H9 (cell line): ENCODE results near the gene ADORA3. TPM values are rescaled to one million over a fixed set of nuclear protein-coding genes. Genes with fewer than 3 reads are reported as not detected.
A peak's percentile ranks its signal among the peaks of the same experiment; 100 is the strongest.

Experiments used
- DNase-seq: peaks from one replicate; pipeline ENCODE4 v3.0.0-alpha.2; 2017
- H2AFZ ChIP-seq: one replicate; pipeline ENCODE4 v1.6.1; 2013; ENCODE audit warnings: mild to moderate bottlenecking, low read length, control low read depth, moderate library complexity
- H2AK5ac ChIP-seq: 2 replicates; pipeline ENCODE4 v1.6.1; 2013; ENCODE audit warnings: low read length, control low read depth, mixed read lengths; ENCODE audit not compliant: insufficient read length
- H2BK120ac ChIP-seq: one replicate; pipeline ENCODE4 v1.6.1; 2013; ENCODE audit warnings: low read depth, mild to moderate bottlenecking, low read length, control low read depth, inconsistent platforms; ENCODE audit not compliant: poor library complexity, severe bottlenecking
- H2BK12ac ChIP-seq: 2 replicates; pipeline ENCODE4 v1.6.1; 2013; ENCODE audit warnings: low read length, control low read depth, mixed read lengths, low read depth; ENCODE audit not compliant: insufficient read length
- H2BK15ac ChIP-seq: 2 replicates; pipeline ENCODE4 v1.6.1; 2013; ENCODE audit warnings: low read depth, low read length, control low read depth
- H2BK20ac ChIP-seq: one replicate; pipeline ENCODE4 v1.6.1; 2013; ENCODE audit warnings: low read depth, mild to moderate bottlenecking, low read length, control low read depth, inconsistent platforms; ENCODE audit not compliant: poor library complexity, severe bottlenecking
- H2BK5ac ChIP-seq: 2 replicates; pipeline ENCODE4 v1.6.1; 2013; ENCODE audit warnings: low read length, control low read depth, mixed read lengths; ENCODE audit not compliant: insufficient read length
- H3K14ac ChIP-seq: 2 replicates; pipeline ENCODE4 v1.6.1; 2013; ENCODE audit warnings: low read length, control low read depth; ENCODE audit not compliant: insufficient read depth
- H3K18ac ChIP-seq: 2 replicates; pipeline ENCODE4 v1.6.1; 2013; ENCODE audit warnings: low read depth, mild to moderate bottlenecking, mixed read lengths, low read length, control low read depth; ENCODE audit not compliant: insufficient read length
- H3K23ac ChIP-seq: 2 replicates; pipeline ENCODE4 v1.6.1; 2013; ENCODE audit warnings: low read length, control low read depth, mixed read lengths, low read depth; ENCODE audit not compliant: insufficient read length
- H3K23me2 ChIP-seq: 2 replicates; pipeline ENCODE4 v1.6.1; 2013; ENCODE audit warnings: low read depth, mild to moderate bottlenecking, mixed read lengths, low read length, control low read depth; ENCODE audit not compliant: insufficient read length, poor library complexity, severe bottlenecking
- H3K27ac ChIP-seq: 2 replicates; pipeline ENCODE4 v1.5.1; 2013; ENCODE audit warnings: low read length, control low read depth, mixed read lengths, low read depth; ENCODE audit not compliant: insufficient read length
- H3K27me3 ChIP-seq: 2 replicates; pipeline ENCODE4 v1.6.1; 2013; ENCODE audit warnings: low read length, control low read depth, inconsistent platforms; ENCODE audit not compliant: insufficient read depth
- H3K4ac ChIP-seq: 2 replicates; pipeline ENCODE4 v1.6.1; 2013; ENCODE audit warnings: low read depth, mild to moderate bottlenecking, control low read depth, inconsistent platforms, low read length, moderate library complexity
- H3K4me1 ChIP-seq: 2 replicates; pipeline ENCODE4 v1.6.1; 2013; ENCODE audit warnings: low read length, control low read depth, inconsistent platforms; ENCODE audit not compliant: insufficient read depth
- H3K4me2 ChIP-seq: 2 replicates; pipeline ENCODE4 v1.6.1; 2013; ENCODE audit warnings: low read length, control low read depth, mixed read lengths; ENCODE audit not compliant: insufficient read length, insufficient read depth
- H3K56ac ChIP-seq: 2 replicates; pipeline ENCODE4 v1.6.1; 2013; ENCODE audit warnings: low read depth, mild to moderate bottlenecking, mixed read lengths, low read length, control low read depth; ENCODE audit not compliant: insufficient read length
- H3K79me1 ChIP-seq: 2 replicates; pipeline ENCODE4 v1.6.1; 2013; ENCODE audit warnings: low read depth, mild to moderate bottlenecking, moderate library complexity, low read length, control low read depth, inconsistent platforms; ENCODE audit not compliant: insufficient read depth, poor library complexity, severe bottlenecking
- H3K79me2 ChIP-seq: 2 replicates; pipeline ENCODE4 v1.6.1; 2013; ENCODE audit warnings: low read length, control low read depth, inconsistent platforms; ENCODE audit not compliant: insufficient read depth
- H3K9ac ChIP-seq: 2 replicates; pipeline ENCODE4 v1.6.1; 2013; ENCODE audit warnings: low read length, control low read depth, mixed read lengths; ENCODE audit not compliant: insufficient read length; ENCODE audit errors: extremely low read depth
- H3K9me3 ChIP-seq: one replicate; pipeline ENCODE4 v1.6.1; 2013; ENCODE audit warnings: low read depth, low read length, inconsistent platforms; ENCODE audit not compliant: control insufficient read depth
- H3T11ph ChIP-seq: one replicate; pipeline ENCODE4 v1.6.1; 2013; ENCODE audit warnings: mild to moderate bottlenecking, low read length, control low read depth, inconsistent platforms
- H4K20me1 ChIP-seq: one replicate; pipeline ENCODE4 v1.6.1; 2013; ENCODE audit not compliant: control insufficient read depth, insufficient read length, insufficient read depth
- H4K5ac ChIP-seq: 2 replicates; pipeline ENCODE4 v1.6.1; 2013; ENCODE audit warnings: low read depth, mild to moderate bottlenecking, mixed read lengths, low read length, control low read depth; ENCODE audit not compliant: insufficient read length
- H4K8ac ChIP-seq: replicated peaks from 2 replicates; pipeline ENCODE4 v1.6.1; 2013; ENCODE audit warnings: low read length, control low read depth, mixed read lengths, low read depth; ENCODE audit not compliant: insufficient read length
- H4K91ac ChIP-seq: 2 replicates; pipeline ENCODE4 v1.6.1; 2013; ENCODE audit warnings: low read depth, mild to moderate bottlenecking, moderate library complexity, mixed read lengths, low read length, control low read depth; ENCODE audit not compliant: insufficient read length
- H3K27ac Mint-ChIP-seq, 3 experiments: 2 replicates in 2 of 3; 3 replicates in 1 of 3; pipeline ENCODE4 v1.8.0; 2020 to 2021; ENCODE audit warnings: mixed read lengths in 3 of 3, mild to moderate bottlenecking in 1 of 3, moderate library complexity in 1 of 3
- H3K27me3 Mint-ChIP-seq: 2 replicates; pipeline ENCODE4 v1.8.0; 2021; ENCODE audit warnings: low read depth, mild to moderate bottlenecking, moderate library complexity, mixed read lengths
- H3K36me3 Mint-ChIP-seq, 3 experiments: 2 replicates in 2 of 3; 3 replicates in 1 of 3; pipeline ENCODE4 v1.8.0; 2020 to 2021; ENCODE audit warnings: low read depth in 3 of 3, mixed read lengths in 3 of 3; ENCODE audit not compliant: insufficient read depth in 1 of 3
- H3K4me1 Mint-ChIP-seq, 2 experiments: 2 replicates each; pipeline ENCODE4 v1.8.0; 2020; ENCODE audit warnings: mixed read lengths in 2 of 2
- H3K4me3 Mint-ChIP-seq, 2 experiments: 2 replicates in 1 of 2; 3 replicates in 1 of 2; pipeline ENCODE4 v1.8.0; 2020 to 2021; ENCODE audit warnings: mild to moderate bottlenecking in 2 of 2, mixed read lengths in 2 of 2, moderate library complexity in 1 of 2
- H3K9me3 Mint-ChIP-seq, 2 experiments: 2 replicates in 1 of 2; 3 replicates in 1 of 2; pipeline ENCODE4 v1.8.0; 2020; ENCODE audit warnings: mild to moderate bottlenecking in 2 of 2, mixed read lengths in 2 of 2, moderate library complexity in 1 of 2
- WGBS: extraction: QIAGEN DNeasy Blood & Tissue Kit; methylation state at CpG from one replicate; pipeline ENCODE4 v1.1.7; 2013; ENCODE audit warnings: missing lambda C conversion rate, low lambda C conversion rate, mixed read lengths; ENCODE audit not compliant: insufficient read length; ENCODE audit errors: extremely low coverage; 5-methylcytosine and 5-hydroxymethylcytosine counted together
- total RNA-seq: library from RNA; stranded (reverse); gene quantifications from 2 replicates; pipeline ENCODE4 v1.2.1, GENCODE V29; 2021
- TF ChIP-seq, protein P1 (sequence below): fragments of 200-600 bp; sonication (generic); conservative IDR thresholded peaks from 3 replicates; pipeline ENCODE4 v1.8.0; 2021; ENCODE audit warnings: antibody characterized with exemption, mild to moderate bottlenecking

The ADORA3 gene
- total RNA-seq, 1 experiment from 2014 or later = not detected

DNA sequence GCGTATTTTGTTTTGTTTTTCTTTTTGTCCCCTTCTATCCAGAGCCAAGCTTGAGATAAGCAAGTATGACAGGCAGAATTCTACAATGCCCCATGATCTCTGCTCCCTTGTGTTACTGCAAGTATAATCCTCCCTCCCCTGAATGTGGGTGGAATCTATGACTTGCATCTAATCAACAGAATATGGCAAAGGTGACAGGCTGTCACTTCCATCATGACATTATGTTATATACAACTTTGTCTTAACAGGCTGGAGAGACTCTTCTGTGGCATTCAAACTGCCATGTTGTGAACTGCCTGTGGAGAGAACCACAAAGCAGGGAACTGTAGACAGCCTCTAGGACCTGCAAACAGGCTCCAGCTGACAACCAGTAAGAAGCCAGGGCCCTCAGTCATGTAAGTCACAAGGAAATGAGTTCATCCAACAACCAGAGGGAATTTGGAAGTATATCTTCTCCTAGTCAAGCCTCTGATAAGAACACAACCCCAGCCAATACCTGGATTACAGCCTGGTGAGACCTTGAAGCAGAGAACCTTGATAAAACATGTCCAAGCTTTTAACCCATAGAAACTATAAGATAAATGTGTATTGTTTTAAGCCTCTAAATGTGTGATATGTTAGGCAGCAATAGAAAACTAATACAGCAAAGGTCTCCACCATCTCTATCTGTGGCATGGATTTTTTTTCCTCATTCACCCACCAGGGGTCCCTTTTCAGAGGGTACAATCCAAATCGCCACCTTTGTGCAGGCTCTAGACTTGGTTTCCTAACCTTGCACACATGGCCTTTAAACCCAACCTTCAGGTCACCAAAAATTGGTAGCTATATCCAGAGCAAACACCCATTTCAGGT lies 35.3 kb downstream of the ADORA3 start:
- Histone ChIP-seq H3K79me2 (no peaks in the 10 kb centered on the region), H3K27me3 (no peaks in the 10 kb centered on the region), H2AK5ac (no peak overlapping the region), H3K9ac (no peak overlapping the region), H2BK120ac (no peak overlapping the region), H3K9me3 (no peaks in the 10 kb centered on the region), H3K18ac (no peak overlapping the region), H3K14ac (no peak overlapping the region), H2BK5ac (no peak overlapping the region), H3K23me2 (no peaks in the 10 kb centered on the region), H3K4ac (no peak overlapping the region), H4K91ac (no peak overlapping the region), H4K5ac (no peak overlapping the region), H3K27ac (no peak overlapping the region), H4K8ac (no peak overlapping the region), H2AFZ (no peak overlapping the region), H3K56ac (no peak overlapping the region), H3K4me2 (no peak overlapping the region), H3K4me1 (no peaks in the 10 kb centered on the region), H3K23ac (no peak overlapping the region), H3T11ph (no peak overlapping the region), H4K20me1 (no peaks in the 10 kb centered on the region), H2BK15ac (no peak overlapping the region), H2BK20ac (no peak overlapping the region), H3K79me1 (no peaks in the 10 kb centered on the region), H2BK12ac (no peak overlapping the region)
- Mint-ChIP-seq H3K36me3 (no peaks in the 10 kb centered on the region; a peak in 1 of 7 replicates), H3K9me3 (no peaks in the 10 kb centered on the region), H3K4me3 (no peak overlapping the region), H3K27me3 (no peaks in the 10 kb centered on the region), H3K27ac (no peak overlapping the region), H3K4me1 (no peaks in the 10 kb centered on the region)
- no CpG with 5 or more reads among the region's 2 CpGs for WGBS
- DNase-seq = no peak
- TF ChIP-seq, protein P1, sequence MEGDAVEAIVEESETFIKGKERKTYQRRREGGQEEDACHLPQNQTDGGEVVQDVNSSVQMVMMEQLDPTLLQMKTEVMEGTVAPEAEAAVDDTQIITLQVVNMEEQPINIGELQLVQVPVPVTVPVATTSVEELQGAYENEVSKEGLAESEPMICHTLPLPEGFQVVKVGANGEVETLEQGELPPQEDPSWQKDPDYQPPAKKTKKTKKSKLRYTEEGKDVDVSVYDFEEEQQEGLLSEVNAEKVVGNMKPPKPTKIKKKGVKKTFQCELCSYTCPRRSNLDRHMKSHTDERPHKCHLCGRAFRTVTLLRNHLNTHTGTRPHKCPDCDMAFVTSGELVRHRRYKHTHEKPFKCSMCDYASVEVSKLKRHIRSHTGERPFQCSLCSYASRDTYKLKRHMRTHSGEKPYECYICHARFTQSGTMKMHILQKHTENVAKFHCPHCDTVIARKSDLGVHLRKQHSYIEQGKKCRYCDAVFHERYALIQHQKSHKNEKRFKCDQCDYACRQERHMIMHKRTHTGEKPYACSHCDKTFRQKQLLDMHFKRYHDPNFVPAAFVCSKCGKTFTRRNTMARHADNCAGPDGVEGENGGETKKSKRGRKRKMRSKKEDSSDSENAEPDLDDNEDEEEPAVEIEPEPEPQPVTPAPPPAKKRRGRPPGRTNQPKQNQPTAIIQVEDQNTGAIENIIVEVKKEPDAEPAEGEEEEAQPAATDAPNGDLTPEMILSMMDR = peak; percentile 24; the same call in 1 of the 3 replicates
